COLO829 (cell line): ENCODE data around the gene CACNA1D.

Experiments used
- DNase-seq: peaks from one replicate; pipeline ENCODE4 v3.0.0; 2012; ENCODE audit warnings: low spot score

CACNA1D gene

GRCh38 chr3:53806182-53807116 lies 312.0 kb downstream of the CACNA1D start:
- DNase-seq, result no peak

DNA sequence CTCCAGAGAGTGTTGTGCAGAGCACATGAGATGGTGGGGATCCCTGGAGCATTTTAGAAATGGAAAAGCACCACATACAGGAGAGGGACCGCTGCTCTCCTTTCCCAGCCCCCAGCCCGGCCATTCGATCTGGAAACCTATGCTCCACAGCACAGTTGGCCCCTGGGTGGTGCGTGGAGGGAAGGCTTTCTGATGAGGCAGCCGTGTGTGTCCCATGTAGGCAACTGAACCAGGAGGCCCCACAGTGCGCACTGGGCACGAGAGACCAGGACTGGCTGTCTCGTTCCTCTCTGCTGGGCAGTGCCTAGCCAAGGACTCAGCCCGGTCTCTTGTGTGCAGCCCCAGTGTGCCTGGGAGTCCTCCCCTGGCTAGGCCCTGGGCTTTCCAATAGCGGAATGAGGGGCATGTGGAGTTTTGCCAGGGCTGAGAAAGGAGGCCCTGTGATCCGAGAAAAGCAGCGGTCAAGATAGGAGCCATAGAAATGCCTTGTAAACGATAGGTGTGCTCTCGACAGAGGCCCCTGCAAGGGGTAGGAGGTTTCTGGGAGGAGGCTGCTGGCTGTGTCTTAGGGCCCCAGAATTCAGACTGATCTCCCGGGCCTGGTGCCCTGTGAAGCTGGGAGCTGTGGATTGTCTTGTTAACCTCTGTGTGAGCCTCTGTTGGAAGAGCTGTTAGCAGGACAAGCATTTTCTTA lies 312.9 kb downstream of the CACNA1D start:
- DNase-seq, result no peak

DNA sequence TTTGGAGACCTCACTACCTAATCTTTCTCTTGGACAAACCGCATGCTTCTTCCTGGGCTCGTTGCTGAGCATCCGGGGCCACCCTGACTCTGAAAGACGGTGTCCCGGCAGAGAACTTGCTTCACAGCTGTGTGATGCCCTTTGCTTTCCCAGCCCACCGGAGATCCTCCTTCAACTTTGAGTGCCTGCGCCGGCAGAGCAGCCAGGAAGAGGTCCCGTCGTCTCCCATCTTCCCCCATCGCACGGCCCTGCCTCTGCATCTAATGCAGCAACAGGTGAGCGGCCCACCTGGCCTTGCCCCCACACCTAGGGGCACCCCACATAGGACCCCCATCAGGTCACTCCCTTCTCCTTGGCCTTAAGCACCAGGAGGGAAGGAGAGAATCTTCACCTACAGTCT lies 314.1 kb downstream of the CACNA1D start:
- DNase-seq, result no peak

GRCh38 chr3:53809267-53809666 lies 314.9 kb downstream of the CACNA1D start:
- no peak for DNase-seq

- DNase-seq, result no peak
Observed at GRCh38 chr3:53809764-53810400, 315.5 kb downstream of the CACNA1D start.

- DNase-seq, result no peak
Observed at GRCh38 chr3:53811143-53811927, 316.9 kb downstream of the CACNA1D start.

GRCh38 chr3:53812434-53812833 lies 318.0 kb downstream of the CACNA1D start:
- no peak for DNase-seq

DNA sequence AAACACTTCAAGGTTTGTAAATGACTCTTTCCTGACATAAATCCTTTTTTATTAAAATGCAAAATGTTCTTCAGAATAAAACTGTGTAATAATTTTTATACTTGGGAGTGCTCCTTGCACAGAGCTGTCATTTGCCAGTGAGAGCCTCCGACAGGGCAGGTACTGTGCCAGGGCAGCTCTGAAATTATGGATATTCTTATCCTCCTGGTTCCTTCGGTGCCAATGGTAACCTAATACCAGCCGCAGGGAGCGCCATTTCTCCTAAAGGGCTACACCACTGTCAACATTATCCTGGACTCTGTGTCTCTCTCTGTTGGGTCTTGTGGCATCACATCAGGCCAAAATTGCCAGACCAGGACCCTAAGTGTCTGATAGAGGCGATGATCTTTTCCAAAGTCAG lies 318.8 kb downstream of the CACNA1D start:
- DNase-seq, result no peak

GRCh38 chr3:53813876-53814275 lies 319.5 kb downstream of the CACNA1D start:
- no peak for DNase-seq

- DNase-seq, result no peak
Observed at GRCh38 chr3:53815067-53815466, 320.7 kb downstream of the CACNA1D start.

- DNase-seq, result no peak
Observed at GRCh38 chr3:53815651-53816050, 321.2 kb downstream of the CACNA1D start.

DNA sequence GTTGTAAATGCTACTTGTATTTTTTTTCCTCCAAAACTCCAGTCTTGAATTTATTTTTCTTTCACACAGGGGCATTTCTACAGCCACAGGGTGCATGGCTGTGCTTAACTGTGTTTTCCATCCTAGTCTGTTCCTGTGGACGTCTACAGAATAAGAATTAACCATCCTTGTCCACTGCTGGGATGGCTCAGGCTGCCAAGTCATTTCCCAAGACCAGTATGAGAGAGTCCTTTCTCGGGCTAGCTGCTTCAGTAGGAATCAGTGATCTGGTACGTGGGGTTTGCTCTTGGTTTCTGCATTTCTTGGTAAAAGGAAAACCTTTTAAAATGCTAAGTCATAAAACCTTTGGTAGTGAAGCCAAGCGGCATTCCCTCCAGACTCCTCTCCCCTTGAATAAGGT lies 322.0 kb downstream of the CACNA1D start:
- no peak for DNase-seq

GRCh38 chr3:53817211-53817610 lies 322.8 kb downstream of the CACNA1D start:
- no peak for DNase-seq

DNA sequence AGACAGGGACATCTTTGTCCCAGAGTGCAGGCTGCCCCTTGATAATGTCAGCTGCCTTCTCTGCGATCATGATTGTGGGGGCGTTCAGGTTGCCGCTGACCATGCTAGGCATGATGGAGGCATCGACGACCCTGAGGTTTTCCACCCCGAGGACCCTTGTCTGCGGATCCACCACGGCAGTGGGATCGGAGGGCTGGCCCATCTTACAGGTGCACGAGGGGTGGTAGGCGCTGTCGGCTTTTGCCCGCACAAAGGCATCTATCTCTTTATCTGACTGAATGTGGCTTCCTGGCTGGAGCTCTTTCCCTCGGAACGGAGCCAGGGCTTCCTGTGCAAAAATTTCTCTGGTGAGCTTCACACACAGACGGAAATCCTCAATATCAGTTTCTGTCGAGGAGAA lies 323.4 kb downstream of the CACNA1D start:
- DNase-seq, result no peak

DNA sequence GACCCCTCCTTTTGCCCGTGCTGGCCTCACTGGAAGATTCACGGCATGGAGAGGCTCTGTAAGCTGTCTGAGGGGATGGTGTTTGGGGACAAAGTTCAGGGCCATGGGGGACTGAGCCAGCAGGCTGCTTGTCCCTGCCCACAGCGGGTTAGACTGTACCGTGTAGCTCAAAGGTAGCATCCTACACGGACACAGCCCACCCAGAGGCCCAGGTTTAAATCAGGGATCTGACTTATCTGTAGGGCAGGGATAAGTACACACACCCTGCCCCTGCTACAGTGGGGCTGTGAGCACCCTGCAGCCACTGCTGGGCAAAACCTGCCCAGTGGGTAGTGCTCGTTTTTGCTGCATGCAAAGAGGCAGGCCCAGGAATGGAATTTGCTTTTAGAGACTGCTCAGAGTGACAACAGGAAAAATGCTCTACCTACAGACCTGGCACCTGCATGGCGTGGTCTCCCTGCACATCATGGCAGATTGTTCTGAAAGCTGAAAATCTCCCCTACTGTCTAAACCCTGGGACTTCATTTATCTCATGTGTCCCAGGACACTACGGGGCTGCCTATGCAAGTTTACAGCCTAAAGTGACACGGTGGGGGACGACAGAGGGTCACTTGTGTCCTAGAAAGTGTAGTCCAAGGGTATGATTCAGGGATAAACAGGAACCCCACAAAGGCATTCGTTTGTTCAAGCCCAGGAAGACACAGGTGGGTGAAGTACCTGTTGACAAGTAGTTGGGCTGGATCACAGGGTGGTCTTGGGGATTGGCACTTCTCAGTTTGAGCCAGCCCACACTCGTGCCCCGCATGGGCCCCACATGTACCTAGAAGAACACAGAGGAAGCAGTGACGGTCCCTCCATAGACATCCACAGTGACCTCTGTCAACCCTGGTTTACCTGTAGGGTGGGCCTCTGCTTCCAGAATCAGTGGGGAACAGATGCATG lies 324.1 kb downstream of the CACNA1D start:
- no peak for DNase-seq

DNA sequence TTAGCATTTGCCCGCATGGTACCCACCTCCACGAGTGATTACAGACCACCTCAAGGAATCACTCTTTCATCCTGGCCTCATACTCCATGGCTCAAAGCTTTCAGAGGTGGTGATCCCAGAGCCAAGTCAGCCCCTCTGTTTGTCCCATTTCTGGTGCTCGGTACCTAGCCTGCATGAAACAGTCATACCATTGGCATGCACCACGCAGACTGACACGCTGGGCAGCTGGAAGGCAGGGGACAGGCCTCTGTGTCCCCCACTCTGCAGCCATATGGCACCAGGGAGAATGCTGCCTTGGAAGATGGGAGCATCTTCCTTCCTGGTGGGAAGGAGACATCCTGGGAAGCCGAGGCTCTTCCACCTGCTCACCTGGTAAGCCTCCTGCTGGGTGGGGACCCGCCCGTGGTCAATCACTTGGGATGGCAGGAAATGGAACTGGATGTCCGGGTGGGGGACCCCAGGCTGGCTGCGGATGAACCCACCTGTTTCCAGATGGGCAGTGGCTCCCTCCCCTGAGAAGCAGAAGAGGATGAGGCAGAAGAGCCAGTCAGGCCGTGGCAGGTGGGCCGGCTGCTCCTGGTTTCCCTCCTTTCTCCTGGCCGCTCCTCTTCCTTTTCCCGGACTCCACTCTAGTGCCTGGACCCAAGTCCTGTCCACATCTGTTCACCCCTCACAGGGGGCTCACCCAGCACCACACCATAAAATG lies 324.9 kb downstream of the CACNA1D start:
- DNase-seq, result no peak

- no peak for DNase-seq
Observed at GRCh38 chr3:53820084-53820483, 325.7 kb downstream of the CACNA1D start.

- no peak for DNase-seq
Observed at GRCh38 chr3:53820756-53821580, 326.6 kb downstream of the CACNA1D start.

- no peak for DNase-seq
Observed at GRCh38 chr3:53821631-53822121, 327.3 kb downstream of the CACNA1D start.
